ENCODE data around the gene CKLF. TPM values are rescaled to one million over a fixed set of nuclear protein-coding genes. Genes with fewer than 3 reads are reported as not detected.

CKLF gene
- total RNA-seq, 4 donors from 2014 or later, result 5.8 to 8.5 (median 6.9) TPM

DNA sequence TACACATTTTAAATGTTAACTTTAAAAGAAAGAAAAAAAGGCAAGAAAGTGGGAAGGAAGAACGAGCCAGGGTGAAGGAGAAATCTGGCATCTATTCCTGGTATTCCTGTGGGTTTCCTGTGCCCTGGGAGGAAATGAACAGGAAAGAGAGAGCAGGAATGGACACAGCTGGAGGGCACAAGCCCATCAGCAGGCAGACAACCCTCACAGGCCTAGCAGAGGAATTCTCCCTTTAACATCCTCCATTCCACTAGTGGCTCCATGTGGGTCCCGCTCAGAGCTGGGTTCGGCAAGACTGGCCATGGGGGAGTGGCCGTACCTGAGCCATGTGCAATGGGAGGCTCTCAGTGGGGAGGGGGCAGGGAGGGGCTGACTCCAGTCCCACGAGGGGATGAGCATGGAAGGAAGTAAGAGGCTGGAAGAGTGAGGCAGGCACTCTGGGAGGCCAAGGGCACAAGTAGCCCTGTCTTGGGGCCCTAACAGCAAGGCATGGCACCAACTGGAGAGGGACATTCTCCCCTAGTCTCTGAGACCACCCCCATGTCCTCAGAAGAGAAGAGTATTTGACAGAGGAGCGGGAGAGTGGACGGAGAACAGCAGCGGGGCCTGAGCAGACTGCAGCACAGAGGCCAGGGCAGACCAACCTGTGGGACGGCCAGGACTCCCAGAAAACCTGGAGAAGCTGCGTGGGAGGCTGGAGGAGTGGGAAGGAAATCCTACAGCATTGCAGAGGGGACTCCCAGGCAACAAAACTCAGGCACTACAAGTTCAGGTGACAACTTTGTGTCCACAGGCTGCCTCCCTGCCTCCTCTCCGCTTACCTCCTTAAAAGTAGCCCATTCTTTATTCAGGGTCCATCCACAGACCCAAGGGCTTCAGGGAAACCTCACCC is 32.6 kb upstream of the CKLF start:
- intact Hi-C loops (cut with DNase I; ENCODE audit: low total_unique reads) (no loop called here), in situ Hi-C loops (cut with MboI; ENCODE audit: low sequenced_read_pairs in 4 of 4) (loop anchor here in 1 of 4 donors (5.0 kb wide), 1 partner anchor 33 kb away; the partner anchor contains the start of genes CKLF and TK2)
- TF ChIP-seq, protein P1, sequence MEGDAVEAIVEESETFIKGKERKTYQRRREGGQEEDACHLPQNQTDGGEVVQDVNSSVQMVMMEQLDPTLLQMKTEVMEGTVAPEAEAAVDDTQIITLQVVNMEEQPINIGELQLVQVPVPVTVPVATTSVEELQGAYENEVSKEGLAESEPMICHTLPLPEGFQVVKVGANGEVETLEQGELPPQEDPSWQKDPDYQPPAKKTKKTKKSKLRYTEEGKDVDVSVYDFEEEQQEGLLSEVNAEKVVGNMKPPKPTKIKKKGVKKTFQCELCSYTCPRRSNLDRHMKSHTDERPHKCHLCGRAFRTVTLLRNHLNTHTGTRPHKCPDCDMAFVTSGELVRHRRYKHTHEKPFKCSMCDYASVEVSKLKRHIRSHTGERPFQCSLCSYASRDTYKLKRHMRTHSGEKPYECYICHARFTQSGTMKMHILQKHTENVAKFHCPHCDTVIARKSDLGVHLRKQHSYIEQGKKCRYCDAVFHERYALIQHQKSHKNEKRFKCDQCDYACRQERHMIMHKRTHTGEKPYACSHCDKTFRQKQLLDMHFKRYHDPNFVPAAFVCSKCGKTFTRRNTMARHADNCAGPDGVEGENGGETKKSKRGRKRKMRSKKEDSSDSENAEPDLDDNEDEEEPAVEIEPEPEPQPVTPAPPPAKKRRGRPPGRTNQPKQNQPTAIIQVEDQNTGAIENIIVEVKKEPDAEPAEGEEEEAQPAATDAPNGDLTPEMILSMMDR (IDR thresholded peaks at IDR 0.05 in 4 of 5, conservative IDR thresholded peaks at IDR 0.05 in 1 of 5), result no peak
- TF ChIP-seq POLR2A (IDR thresholded peaks at IDR 0.05), result no peak
- DNase-seq (no peak), ATAC-seq (no peak)
- no peak overlapping the region for H3K4me3 ChIP-seq
- no peaks in the 10 kb centered on the region for H3K27me3 ChIP-seq
- no peaks in the 10 kb centered on the region for H3K9me3 ChIP-seq
- H3K36me3 ChIP-seq, result peaks cover 0 to 3% of the 10 kb centered on the region in 2 donors
- peak overlapping the region; percentile 45 to 97 (median 68) for H3K27ac ChIP-seq
- peaks cover 45 to 80% of the 10 kb centered on the region in 2 donors for H3K4me1 ChIP-seq

DNA sequence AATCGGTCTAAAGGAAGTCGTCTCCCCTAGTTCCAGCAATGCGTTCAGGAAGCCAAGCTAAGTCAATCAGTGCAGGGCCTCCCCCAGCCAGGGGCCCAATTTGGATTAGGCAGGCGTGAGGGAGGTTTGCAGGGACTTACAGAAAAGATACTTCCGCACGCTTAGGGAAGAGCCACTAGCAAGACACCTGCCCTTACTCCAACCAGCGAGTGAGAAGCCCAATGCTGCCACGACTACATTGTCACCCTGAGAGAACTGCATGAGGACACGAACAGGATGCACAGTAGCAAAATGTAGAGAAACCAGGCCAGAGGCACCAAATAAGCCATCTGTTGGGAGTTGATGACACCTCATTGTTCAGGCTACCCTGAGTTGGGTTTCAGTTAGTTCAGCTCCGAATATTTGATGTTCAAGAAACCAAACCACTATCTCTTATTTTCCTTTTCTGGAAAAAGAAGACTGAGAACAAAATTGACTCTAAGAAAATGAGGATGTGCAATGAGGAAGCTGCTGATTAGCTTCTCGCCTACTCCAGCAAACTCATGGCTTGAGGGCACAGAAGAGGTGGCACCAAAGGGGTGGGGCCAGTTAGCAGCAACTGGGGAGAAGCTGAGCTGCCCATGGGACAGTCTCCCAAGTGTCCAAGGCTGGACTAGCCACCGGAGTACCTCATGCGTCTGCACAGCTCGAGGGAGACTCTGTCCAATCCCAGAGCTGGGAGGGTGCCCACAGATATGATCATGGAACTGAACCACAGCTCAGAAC is 31.8 kb upstream of the CKLF start:
- H3K4me1 ChIP-seq, result peaks cover 45 to 74% of the 10 kb centered on the region in 2 donors

DNA sequence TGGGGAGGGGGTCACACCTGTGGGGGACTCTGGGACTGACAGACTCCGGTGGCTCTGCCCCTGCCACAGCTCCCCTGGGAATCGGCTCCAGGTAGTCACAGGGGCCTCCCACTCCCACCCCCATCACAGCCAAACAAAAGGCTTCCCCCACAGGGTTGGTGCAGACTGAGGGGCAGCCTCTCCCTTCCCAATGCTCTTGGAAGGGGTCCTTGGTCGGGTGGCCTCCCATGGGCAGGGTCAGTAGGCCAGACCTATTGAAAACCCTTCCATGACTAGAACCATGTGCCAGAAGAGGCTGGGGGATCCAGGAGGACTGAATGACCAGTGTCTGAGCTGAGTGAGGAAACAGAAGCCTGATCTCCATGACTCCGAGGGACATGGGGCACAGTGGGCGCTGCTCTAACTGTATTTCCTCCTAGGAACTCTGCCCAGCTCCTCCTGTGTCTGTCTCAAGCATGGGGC is 31.1 kb upstream of the CKLF start:
- no peaks in the 10 kb centered on the region for H3K27me3 ChIP-seq
- peaks cover 39 to 67% of the 10 kb centered on the region in 2 donors for H3K4me1 ChIP-seq
- intact Hi-C loops (cut with DNase I; ENCODE audit: low total_unique reads) (no loop called here), in situ Hi-C loops (cut with MboI; ENCODE audit: low sequenced_read_pairs in 4 of 4) (no loop called here)
- TF ChIP-seq POLR2A (IDR thresholded peaks at IDR 0.05), result no peak
- TF ChIP-seq, protein P1 (IDR thresholded peaks at IDR 0.05 in 4 of 5, conservative IDR thresholded peaks at IDR 0.05 in 1 of 5), result no peak
- no peak for DNase-seq
- H3K9me3 ChIP-seq, result no peaks in the 10 kb centered on the region
- H3K36me3 ChIP-seq, result peaks cover 0 to 5% of the 10 kb centered on the region in 2 donors
- ATAC-seq, result no peak
- no peak overlapping the region for H3K4me3 ChIP-seq
- peak overlapping the region; percentile 50 to 70 (median 60) for H3K27ac ChIP-seq

More for the DNA sequence above, 31.8 kb upstream of the CKLF start:
- TF ChIP-seq, protein P1 (IDR thresholded peaks at IDR 0.05 in 4 of 5, conservative IDR thresholded peaks at IDR 0.05 in 1 of 5), result no peak
- no peak for TF ChIP-seq POLR2A (IDR thresholded peaks at IDR 0.05)
- Histone ChIP-seq H3K36me3 (peaks cover 0 to 3% of the 10 kb centered on the region in 2 donors), H3K9me3 (no peaks in the 10 kb centered on the region), H3K27me3 (no peaks in the 10 kb centered on the region), H3K4me3 (no peak overlapping the region), H3K27ac (peak overlapping the region; percentile 50 to 97 (median 68))
- no peak for ATAC-seq
- in situ Hi-C loops (cut with MboI; ENCODE audit: low sequenced_read_pairs in 4 of 4), result no loop called here
- peak; percentile 43 to 55 for DNase-seq
- intact Hi-C loops (cut with DNase I; ENCODE audit: low total_unique reads), result no loop called here

DNA sequence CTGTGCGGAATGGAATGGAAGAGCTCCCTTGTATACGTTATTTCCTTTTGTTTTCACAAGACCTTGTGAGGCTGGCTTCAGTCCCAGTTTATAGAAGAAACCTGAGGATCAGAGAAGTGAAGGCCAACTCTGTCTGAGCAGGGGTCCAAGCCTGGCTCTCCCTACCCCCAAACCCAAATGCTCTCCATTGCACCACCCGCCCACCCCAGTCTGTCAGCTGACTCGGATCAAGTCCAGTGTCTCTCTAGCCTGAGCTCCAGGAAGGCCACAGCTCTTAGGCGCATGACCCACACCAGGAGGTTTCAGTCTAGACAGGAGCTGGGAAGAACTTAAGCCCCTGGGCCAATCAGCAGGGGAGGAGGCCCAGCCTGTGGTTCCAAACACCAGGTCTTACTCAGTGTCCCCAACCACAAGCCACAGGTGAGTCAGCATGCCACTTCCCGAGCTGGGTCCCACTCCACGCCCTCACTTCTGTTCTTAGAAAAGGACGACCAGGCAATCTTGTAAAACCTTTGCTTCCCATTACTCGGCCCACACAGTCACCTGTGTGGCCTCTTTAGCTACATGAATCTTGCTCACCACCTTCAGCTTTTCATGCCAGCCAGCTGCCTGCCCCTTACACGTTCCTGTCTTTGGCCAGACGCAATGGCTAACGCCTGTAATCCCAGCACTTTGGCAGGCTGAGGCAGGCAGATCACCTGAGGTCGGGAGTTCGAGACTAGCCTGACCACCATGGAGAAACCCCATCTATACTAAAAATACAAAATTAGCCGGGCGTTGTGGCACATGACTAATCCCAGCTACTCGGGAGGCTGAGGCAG is 30.2 kb upstream of the CKLF start:
- Histone ChIP-seq H3K27ac (peak overlapping the region; percentile 50 to 70 (median 60)), H3K9me3 (no peaks in the 10 kb centered on the region), H3K27me3 (no peaks in the 10 kb centered on the region), H3K4me1 (peaks cover 37 to 66% of the 10 kb centered on the region in 2 donors), H3K4me3 (no peak overlapping the region), H3K36me3 (peaks cover 0 to 7% of the 10 kb centered on the region in 2 donors)
- ATAC-seq, result peak in 1 of 2 donors; percentile 31
- intact Hi-C loops (cut with DNase I; ENCODE audit: low total_unique reads) (no loop called here), in situ Hi-C loops (cut with MboI; ENCODE audit: low sequenced_read_pairs in 4 of 4) (no loop called here)
- TF ChIP-seq, protein P1 (IDR thresholded peaks at IDR 0.05 in 4 of 5, conservative IDR thresholded peaks at IDR 0.05 in 1 of 5), result no peak
- peak in 1 of 2 donors; percentile 6 for TF ChIP-seq POLR2A (IDR thresholded peaks at IDR 0.05)
- DNase-seq, result no peak
